Activated CD4-positive, alpha-beta T cell treated with anti-CD3 and anti-CD28 coated beads for 48 hours (primary cell): ENCODE data around the gene ASCC3.

Source experiments
- DNase-seq: peaks from one replicate; pipeline ENCODE4 v3.0.0-alpha.2; 2020

ASCC3 gene

GRCh38 chr6:100485268-100485667, 395.9 kb downstream of the ASCC3 start:
- no peak for DNase-seq

GRCh38 chr6:100484474-100484873, 396.7 kb downstream of the ASCC3 start:
- no peak for DNase-seq

GRCh38 chr6:100482698-100483097, 398.4 kb downstream of the ASCC3 start:
- no peak for DNase-seq

- DNase-seq = no peak
Measured at GRCh38 chr6:100479179-100480035, 401.7 kb downstream of the ASCC3 start.

- no peak for DNase-seq
Measured at GRCh38 chr6:100475554-100476320, 405.4 kb downstream of the ASCC3 start.

- no peak for DNase-seq
Measured at GRCh38 chr6:100473182-100473581, 407.9 kb downstream of the ASCC3 start.

- DNase-seq = peak; percentile 57
Measured at GRCh38 chr6:100472674-100473073, 408.5 kb downstream of the ASCC3 start.

- no peak for DNase-seq
Measured at GRCh38 chr6:100470422-100471120, 410.6 kb downstream of the ASCC3 start.

GRCh38 chr6:100469101-100469859, 411.8 kb downstream of the ASCC3 start:
- no peak for DNase-seq

- no peak for DNase-seq
Measured at GRCh38 chr6:100468016-100468622, 413.0 kb downstream of the ASCC3 start.

GRCh38 chr6:100467129-100468015, 413.8 kb downstream of the ASCC3 start:
- DNase-seq = no peak

- DNase-seq = peak; percentile 6
Measured at GRCh38 chr6:100466410-100467128, 414.6 kb downstream of the ASCC3 start.

GRCh38 chr6:100465701-100466409, 415.3 kb downstream of the ASCC3 start:
- no peak for DNase-seq

- peak; percentile 30 for DNase-seq
Measured at GRCh38 chr6:100464903-100465700, 416.0 kb downstream of the ASCC3 start, which contains the start of gene SIM1. SIM1 (minus strand) TSS chr6:100464921; CDS start chr6:100463468, 1,453 bp downstream.

GRCh38 chr6:100464162-100464851, 416.8 kb downstream of the ASCC3 start:
- peak; percentile 13 for DNase-seq

- no peak for DNase-seq
Measured at GRCh38 chr6:100463630-100464161, 417.4 kb downstream of the ASCC3 start.

GRCh38 chr6:100462706-100463629, 418.2 kb downstream of the ASCC3 start:
- DNase-seq = no peak
